OCI-LY3 (cell line): ENCODE measurements around the gene EGFL7.
"Not testable (repeated sequence)": the region's sequence is repeated elsewhere in the genome, so short reads cannot be mapped to it uniquely, and the experiment has no call there.

Source experiments
- H2AFZ ChIP-seq: fragments of 200-600, 300-600 bp; shearing (Covaris generic); 2 replicates; pipeline ENCODE4 v1.6.0; 2014; ENCODE audit warnings: antibody characterized with exemption, low read depth, low read length
- H3K27ac ChIP-seq: fragments of 200-600, 300-600 bp; sonication (generic); 2 replicates; pipeline ENCODE4 v1.5.1; 2014; ENCODE audit warnings: mild to moderate bottlenecking, low read length, moderate library complexity, mixed read lengths
- H3K27me3 ChIP-seq: fragments of 200-600, 300-600 bp; sonication (generic); 2 replicates; pipeline ENCODE4 v1.6.1; 2014; ENCODE audit warnings: low read depth, low read length, mixed read lengths
- H3K36me3 ChIP-seq: fragments of 200-600, 300-600 bp; sonication (generic); replicated peaks from 2 replicates; pipeline ENCODE3; 2014; ENCODE audit warnings: low read depth, low read length, mixed read lengths
- H3K4me1 ChIP-seq: fragments of 300-600, 200-600 bp; sonication (generic); 2 replicates; pipeline ENCODE4 v1.6.1; 2014; ENCODE audit warnings: low read length, mixed read lengths
- H3K4me2 ChIP-seq: fragments of 200-600, 300-600 bp; sonication (generic); 2 replicates; pipeline ENCODE4 v1.6.1; 2014; ENCODE audit warnings: low read length, mixed read lengths
- H3K4me3 ChIP-seq: fragments of 300-600, 200-600 bp; sonication (generic); 2 replicates; pipeline ENCODE4 v1.5.1; 2014; ENCODE audit warnings: antibody characterized with exemption, mild to moderate bottlenecking, low read length, moderate library complexity
- H3K79me2 ChIP-seq: fragments of 300-600, 200-600 bp; shearing (Covaris generic); 2 replicates; pipeline ENCODE4 v1.6.1; 2014; ENCODE audit warnings: mild to moderate bottlenecking, low read length, mixed read lengths
- H3K9ac ChIP-seq: fragments of 300-600, 200-600 bp; shearing (Covaris generic); 2 replicates; pipeline ENCODE4 v1.6.0; 2014; ENCODE audit warnings: mild to moderate bottlenecking, low read length, moderate library complexity
- H3K9me3 ChIP-seq: fragments of 200-600, 300-600 bp; shearing (Covaris generic); 2 replicates; pipeline ENCODE4 v1.6.1; 2014; ENCODE audit warnings: low read length, mixed read lengths; ENCODE audit not compliant: insufficient read depth
- H4K20me1 ChIP-seq: fragments of 200-600, 300-600 bp; sonication (generic); 2 replicates; pipeline ENCODE4 v1.6.1; 2016; ENCODE audit warnings: low read length, mixed read lengths; ENCODE audit not compliant: insufficient read depth
- EZH2phosphoT487 ChIP-seq: fragments of 200-600 bp; shearing (Covaris generic); IDR thresholded peaks from 2 replicates; pipeline ENCODE4 v1.6.1; 2018; ENCODE audit warnings: antibody characterized with exemption, mixed run types, low read depth
- TF ChIP-seq, protein P1 (sequence below): fragments of 200-600, 300-600 bp; sonication (generic); IDR thresholded peaks from 2 replicates; pipeline ENCODE4 v1.5.1; 2014; ENCODE audit warnings: antibody characterized with exemption, low read length, low read depth

Gene EGFL7

GRCh38 chr9:136707849-136708517, 45.3 kb downstream of the EGFL7 start:
- Histone ChIP-seq H3K4me2 (no peak overlapping the region), H3K4me1 (no peaks in the 10 kb centered on the region), H3K36me3 (no peaks in the 10 kb centered on the region), H2AFZ (no peak overlapping the region), H3K79me2 (no peaks in the 10 kb centered on the region), H3K9ac (no peak overlapping the region), H3K9me3 (no peaks in the 10 kb centered on the region), H4K20me1 (no peaks in the 10 kb centered on the region), H3K27ac (no peak overlapping the region), H3K4me3 (no peak overlapping the region), H3K27me3 (peaks cover 16% of the 10 kb centered on the region)
- TF ChIP-seq, protein P1, sequence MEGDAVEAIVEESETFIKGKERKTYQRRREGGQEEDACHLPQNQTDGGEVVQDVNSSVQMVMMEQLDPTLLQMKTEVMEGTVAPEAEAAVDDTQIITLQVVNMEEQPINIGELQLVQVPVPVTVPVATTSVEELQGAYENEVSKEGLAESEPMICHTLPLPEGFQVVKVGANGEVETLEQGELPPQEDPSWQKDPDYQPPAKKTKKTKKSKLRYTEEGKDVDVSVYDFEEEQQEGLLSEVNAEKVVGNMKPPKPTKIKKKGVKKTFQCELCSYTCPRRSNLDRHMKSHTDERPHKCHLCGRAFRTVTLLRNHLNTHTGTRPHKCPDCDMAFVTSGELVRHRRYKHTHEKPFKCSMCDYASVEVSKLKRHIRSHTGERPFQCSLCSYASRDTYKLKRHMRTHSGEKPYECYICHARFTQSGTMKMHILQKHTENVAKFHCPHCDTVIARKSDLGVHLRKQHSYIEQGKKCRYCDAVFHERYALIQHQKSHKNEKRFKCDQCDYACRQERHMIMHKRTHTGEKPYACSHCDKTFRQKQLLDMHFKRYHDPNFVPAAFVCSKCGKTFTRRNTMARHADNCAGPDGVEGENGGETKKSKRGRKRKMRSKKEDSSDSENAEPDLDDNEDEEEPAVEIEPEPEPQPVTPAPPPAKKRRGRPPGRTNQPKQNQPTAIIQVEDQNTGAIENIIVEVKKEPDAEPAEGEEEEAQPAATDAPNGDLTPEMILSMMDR = no peak
- TF ChIP-seq EZH2phosphoT487 = no peak

- Histone ChIP-seq H3K4me2 (no peak overlapping the region), H3K27me3 (peaks cover 16% of the 10 kb centered on the region), H3K9ac (no peak overlapping the region), H3K4me3 (no peak overlapping the region), H3K36me3 (no peaks in the 10 kb centered on the region), H3K27ac (no peak overlapping the region), H3K79me2 (no peaks in the 10 kb centered on the region), H4K20me1 (no peaks in the 10 kb centered on the region), H3K9me3 (no peaks in the 10 kb centered on the region), H3K4me1 (no peaks in the 10 kb centered on the region), H2AFZ (no peak overlapping the region)
- no peak for TF ChIP-seq EZH2phosphoT487
- TF ChIP-seq, protein P1 = no peak
Measured at GRCh38 chr9:136709454-136710109, 46.9 kb downstream of the EGFL7 start.

DNA sequence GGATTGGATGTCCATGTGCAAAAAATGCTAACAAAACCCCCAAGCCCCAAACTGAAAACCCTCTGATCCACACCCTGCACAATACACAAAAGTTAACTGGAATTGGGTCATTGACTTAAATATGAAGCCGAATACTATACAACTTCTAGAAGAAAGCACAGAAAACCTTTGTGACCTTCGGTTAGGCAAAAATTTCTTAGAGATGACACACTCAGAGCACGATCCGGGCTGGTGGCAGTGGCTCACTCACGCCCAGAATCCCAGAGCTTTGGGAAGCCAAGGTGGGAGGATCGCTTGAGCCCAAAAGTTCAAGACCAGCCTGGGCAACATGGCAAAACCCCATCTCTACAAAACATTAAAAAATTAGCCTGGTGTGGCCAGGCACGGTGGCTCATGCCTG, 47.8 kb downstream of the EGFL7 start:
- TF ChIP-seq, protein P1 = no peak
- no peak for TF ChIP-seq EZH2phosphoT487
- Histone ChIP-seq H4K20me1 (no peaks in the 10 kb centered on the region), H3K4me1 (no peaks in the 10 kb centered on the region), H3K79me2 (no peaks in the 10 kb centered on the region), H3K9me3 (no peaks in the 10 kb centered on the region), H3K4me3 (no peak overlapping the region), H2AFZ (no peak overlapping the region), H3K27ac (no peak overlapping the region), H3K36me3 (no peaks in the 10 kb centered on the region), H3K9ac (no peak overlapping the region), H3K4me2 (no peak overlapping the region), H3K27me3 (peaks cover 13% of the 10 kb centered on the region)

DNA sequence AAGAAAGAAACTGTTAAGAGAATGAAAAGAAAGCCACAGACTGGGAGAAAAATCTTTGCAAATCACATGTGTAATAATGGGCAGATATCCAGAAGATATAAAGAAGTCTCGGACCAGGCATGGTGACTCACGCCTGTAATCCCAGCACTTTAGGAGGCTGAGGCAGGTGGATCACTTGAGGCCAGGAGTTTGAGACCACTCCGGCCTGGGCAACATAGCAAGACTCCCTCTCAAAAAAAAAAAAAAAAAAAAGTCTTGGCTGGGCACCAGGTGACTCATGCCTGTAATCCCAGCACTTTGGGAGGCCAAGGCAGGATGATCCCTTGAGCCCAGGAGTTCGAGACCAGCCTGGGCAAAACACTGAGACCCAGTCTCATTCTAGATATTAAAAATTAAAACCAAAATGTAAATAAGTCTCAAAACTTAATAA, 48.5 kb downstream of the EGFL7 start:
- not testable (repeated sequence) for H3K4me3 ChIP-seq, H3K36me3 ChIP-seq, H2AFZ ChIP-seq, H3K4me2 ChIP-seq, H3K27me3 ChIP-seq, H3K79me2 ChIP-seq, H3K4me1 ChIP-seq, H3K9ac ChIP-seq, H4K20me1 ChIP-seq, H3K9me3 ChIP-seq, H3K27ac ChIP-seq
